VCaP (cell line): Measurements from ENCODE around the gene FREM1.

ENCODE experiments used
- H3K27ac ChIP-seq: fragments of 450-650 bp; 2 replicates; pipeline ENCODE4 v1.5.1; 2017
- TF ChIP-seq, protein P1 (sequence below): fragments of 450-650 bp; conservative IDR thresholded peaks from 2 replicates; pipeline ENCODE4 v1.5.1; 2017; ENCODE audit warnings: mild to moderate bottlenecking, moderate library complexity

The FREM1 gene, protein sequence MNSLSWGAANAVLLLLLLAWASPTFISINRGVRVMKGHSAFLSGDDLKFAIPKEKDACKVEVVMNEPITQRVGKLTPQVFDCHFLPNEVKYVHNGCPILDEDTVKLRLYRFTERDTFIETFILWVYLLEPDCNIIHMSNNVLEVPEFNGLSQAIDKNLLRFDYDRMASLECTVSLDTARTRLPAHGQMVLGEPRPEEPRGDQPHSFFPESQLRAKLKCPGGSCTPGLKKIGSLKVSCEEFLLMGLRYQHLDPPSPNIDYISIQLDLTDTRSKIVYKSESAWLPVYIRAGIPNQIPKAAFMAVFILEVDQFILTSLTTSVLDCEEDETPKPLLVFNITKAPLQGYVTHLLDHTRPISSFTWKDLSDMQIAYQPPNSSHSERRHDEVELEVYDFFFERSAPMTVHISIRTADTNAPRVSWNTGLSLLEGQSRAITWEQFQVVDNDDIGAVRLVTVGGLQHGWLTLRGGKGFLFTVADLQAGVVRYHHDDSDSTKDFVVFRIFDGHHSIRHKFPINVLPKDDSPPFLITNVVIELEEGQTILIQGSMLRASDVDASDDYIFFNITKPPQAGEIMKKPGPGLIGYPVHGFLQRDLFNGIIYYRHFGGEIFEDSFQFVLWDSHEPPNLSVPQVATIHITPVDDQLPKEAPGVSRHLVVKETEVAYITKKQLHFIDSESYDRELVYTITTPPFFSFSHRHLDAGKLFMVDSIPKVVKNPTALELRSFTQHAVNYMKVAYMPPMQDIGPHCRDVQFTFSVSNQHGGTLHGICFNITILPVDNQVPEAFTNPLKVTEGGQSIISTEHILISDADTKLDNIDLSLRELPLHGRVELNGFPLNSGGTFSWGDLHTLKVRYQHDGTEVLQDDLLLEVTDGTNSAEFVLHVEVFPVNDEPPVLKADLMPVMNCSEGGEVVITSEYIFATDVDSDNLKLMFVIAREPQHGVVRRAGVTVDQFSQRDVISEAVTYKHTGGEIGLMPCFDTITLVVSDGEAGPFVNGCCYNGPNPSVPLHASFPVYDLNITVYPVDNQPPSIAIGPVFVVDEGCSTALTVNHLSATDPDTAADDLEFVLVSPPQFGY (N-terminal part only)

DNA sequence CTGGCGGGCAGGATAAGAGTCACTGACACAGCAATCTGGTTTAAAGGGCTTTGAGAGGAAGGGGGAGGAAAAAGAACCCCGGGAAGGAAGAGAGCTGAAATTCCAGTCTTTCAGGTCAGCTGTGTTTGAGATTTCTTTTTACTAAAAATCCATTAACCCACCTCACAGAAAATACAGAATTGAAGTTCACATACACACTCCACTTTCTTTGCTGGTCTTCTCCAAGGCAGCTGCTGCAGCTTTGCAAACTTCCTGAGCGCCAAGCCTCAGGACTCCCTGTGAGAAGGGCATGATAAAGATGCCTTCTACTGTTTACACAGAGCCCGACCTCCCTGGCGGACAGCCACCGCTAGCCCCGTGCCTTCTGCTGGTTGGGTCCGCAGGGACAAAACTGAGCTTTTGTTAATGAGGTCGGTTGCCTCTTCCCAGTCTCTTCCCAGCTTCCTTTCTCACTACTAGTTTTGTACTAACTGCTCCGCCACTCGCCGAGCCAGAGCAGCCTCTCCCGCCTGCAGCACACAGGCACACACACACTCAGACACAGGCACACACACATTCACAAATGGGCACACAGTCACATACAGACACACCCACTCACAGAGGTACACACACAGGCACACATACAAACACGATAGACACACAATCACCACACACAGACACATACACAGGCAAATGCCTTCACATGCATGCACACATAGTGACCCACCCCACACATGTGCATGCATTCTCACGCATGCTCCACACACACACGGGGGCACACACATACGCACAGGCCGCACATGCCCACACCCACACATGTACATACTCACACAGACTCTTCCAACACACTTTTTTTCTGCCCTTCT is at the start of gene FREM1:
TSS of gene FREM1 (minus strand) at position 468 of the 845 bp plus-strand sequence. CDS start 41,451 bp downstream, outside the sequence.
- H3K27ac ChIP-seq = peak within 1 kb of the TSS; percentile 84
- TF ChIP-seq, protein P1, sequence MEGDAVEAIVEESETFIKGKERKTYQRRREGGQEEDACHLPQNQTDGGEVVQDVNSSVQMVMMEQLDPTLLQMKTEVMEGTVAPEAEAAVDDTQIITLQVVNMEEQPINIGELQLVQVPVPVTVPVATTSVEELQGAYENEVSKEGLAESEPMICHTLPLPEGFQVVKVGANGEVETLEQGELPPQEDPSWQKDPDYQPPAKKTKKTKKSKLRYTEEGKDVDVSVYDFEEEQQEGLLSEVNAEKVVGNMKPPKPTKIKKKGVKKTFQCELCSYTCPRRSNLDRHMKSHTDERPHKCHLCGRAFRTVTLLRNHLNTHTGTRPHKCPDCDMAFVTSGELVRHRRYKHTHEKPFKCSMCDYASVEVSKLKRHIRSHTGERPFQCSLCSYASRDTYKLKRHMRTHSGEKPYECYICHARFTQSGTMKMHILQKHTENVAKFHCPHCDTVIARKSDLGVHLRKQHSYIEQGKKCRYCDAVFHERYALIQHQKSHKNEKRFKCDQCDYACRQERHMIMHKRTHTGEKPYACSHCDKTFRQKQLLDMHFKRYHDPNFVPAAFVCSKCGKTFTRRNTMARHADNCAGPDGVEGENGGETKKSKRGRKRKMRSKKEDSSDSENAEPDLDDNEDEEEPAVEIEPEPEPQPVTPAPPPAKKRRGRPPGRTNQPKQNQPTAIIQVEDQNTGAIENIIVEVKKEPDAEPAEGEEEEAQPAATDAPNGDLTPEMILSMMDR = no peak

DNA sequence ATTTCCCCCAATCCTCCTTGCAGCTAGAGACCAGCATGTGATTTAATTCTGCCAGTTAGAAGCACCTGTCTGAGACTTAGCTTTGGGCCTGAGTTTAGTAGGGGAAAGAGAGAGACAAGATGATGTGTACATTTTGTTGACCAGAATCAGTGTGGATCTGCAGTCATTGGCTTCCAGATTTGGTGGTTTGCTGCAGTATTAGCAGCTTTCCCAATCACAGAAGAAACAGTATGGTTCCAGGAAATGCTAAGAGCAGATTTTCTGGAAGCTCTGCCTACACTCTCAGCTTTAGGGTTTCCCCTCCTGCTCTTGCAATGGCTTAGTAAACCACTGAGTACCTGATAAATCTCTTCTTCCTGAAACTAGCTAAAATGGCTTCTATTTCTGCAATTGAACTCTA is 48.8 kb upstream of the FREM1 start:
- TF ChIP-seq, protein P1 = no peak
- no peak overlapping the region for H3K27ac ChIP-seq

DNA sequence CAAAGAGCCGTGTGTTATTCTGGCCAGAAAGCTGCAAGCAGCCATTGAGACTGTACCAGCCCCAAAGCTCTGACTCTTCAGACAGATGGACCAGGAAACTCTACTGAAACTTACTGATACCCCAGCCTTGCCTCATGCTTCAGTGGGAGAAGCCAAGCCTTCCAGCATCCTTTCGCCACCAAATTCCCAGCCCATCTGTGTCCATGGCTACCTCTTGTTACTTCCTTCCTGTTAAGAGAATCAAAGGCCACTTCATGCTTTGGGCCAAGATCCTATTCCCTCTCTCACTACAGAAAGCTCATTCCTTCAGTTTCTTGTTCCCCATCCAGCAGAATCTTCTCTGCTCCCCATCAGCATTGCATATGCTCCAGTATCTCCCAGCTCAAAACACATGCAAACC is 46.9 kb upstream of the FREM1 start:
- TF ChIP-seq, protein P1 = no peak
- H3K27ac ChIP-seq = no peak overlapping the region

DNA sequence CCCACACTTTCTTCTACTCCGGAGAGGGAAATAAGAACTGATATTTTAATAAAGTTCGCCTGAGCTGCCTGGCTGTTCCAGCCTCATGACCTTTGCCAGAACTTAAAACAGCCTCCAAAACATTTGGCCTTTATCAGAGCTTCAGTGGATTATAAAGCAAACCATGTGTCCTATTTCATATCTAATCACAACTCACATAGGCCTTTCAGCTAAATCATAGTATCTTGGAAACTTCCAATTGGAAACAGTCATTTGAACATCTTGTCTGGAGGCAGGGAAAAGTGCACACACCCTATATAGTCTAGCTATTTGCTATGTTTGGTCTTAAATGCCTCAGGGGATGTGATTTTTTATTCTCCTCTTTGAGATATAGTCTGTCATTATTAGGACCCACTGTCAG is 46.0 kb upstream of the FREM1 start:
- H3K27ac ChIP-seq = no peak overlapping the region
- TF ChIP-seq, protein P1 = no peak

DNA sequence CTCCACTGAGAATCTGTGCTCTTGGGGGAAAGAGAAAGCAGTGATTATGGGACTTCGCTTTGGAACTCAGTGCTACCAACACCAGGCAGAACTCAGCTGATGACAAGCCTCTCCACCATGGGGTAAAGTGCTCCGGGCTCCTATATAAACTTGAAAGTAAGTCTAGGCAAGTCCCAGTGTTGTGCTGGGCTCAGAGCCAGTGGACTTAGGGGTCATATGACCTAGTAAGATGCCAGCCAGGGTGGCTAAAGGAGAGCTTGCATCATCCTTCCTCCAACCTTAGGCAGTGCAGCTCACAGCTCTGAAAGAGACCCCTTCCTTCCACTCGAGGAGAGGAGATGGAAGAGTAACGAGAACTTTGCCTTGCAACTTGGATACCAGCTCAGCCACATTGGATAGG is 35.1 kb upstream of the FREM1 start:
- TF ChIP-seq, protein P1 = no peak
- H3K27ac ChIP-seq = no peak overlapping the region

DNA sequence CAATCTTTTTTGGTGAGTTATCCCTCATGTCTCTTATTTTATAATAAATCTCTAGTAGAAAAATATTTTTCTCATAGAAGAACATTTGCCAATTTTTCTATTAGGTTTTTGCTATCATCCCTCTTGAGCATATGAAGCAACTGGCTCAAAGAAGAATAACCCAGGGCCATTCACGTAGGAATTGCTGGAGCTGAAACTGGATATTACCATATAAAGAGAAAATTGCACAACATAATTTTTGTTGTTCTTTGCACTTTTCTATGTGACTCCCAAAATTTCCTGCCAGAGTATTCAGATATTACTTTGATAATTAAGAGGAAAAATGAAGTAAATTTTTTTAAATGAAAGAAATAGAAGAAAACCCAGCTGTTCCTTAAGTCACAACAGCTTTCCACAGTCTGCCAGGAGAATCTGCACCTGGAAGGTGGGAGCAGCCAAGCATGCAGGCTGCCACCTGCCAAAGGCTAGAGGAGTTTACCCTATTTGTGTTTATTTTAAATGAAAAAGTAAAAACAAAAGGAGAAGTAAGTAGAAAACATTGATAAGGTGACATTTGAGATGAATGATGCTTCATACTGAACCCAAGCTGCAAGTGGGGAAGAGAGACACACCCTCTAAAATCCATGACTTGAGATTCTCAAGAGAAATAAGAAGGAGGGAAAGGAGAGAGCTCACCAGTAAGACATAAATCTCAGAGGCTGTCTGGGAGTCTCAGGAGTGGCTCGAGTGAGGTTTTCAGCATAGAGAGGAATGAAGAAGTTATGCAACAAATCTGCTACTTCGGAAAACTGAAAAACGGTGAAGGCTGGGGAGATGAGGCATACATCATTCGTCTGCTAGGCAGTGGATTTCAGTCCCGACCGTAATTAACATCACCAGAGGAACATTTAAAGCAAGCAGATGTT is 31.5 kb upstream of the FREM1 start:
- no peak overlapping the region for H3K27ac ChIP-seq
- TF ChIP-seq, protein P1 = no peak
